SU-DHL-6 (cell line): ENCODE data around the gene FXYD1.

Experiments used
- H2AFZ ChIP-seq: fragments of 200-600 bp; sonication (generic); 2 replicates; pipeline ENCODE4 v1.6.1; 2014; ENCODE audit warnings: low read depth, mild to moderate bottlenecking, moderate library complexity, mixed read lengths, antibody characterized with exemption, low read length; ENCODE audit not compliant: severe bottlenecking
- H3F3A ChIP-seq: fragments of 200-600 bp; shearing (Covaris generic); 2 replicates; pipeline ENCODE4 v1.6.0; 2016; ENCODE audit warnings: antibody characterized with exemption, mild to moderate bottlenecking; ENCODE audit not compliant: insufficient read depth
- H3K27ac ChIP-seq: fragments of 200-600 bp; sonication (generic); 2 replicates; pipeline ENCODE4 v1.5.1; 2016; ENCODE audit warnings: low read depth, mild to moderate bottlenecking, low read length, moderate library complexity, mixed read lengths
- H3K27me3 ChIP-seq: fragments of 200-600 bp; sonication (generic), shearing (Covaris generic); 2 replicates; pipeline ENCODE4 v1.6.0; 2014; ENCODE audit warnings: mild to moderate bottlenecking, low read length
- H3K36me3 ChIP-seq: fragments of 200-600 bp; sonication (generic); 2 replicates; pipeline ENCODE4 v1.6.1; 2014; ENCODE audit warnings: mild to moderate bottlenecking, low read length, mixed read lengths
- H3K4me2 ChIP-seq: fragments of 300-600, 200-600 bp; shearing (Covaris generic), sonication (generic); 2 replicates; pipeline ENCODE4 v1.6.0; 2014; ENCODE audit warnings: low read length, low read depth, mild to moderate bottlenecking; ENCODE audit not compliant: poor library complexity, severe bottlenecking
- H3K4me3 ChIP-seq: fragments of 200-600 bp; sonication (generic); 2 replicates; pipeline ENCODE4 v1.5.1; 2014; ENCODE audit warnings: antibody characterized with exemption, low read length, mild to moderate bottlenecking, mixed read lengths; ENCODE audit not compliant: insufficient read depth, poor library complexity, severe bottlenecking
- H3K79me2 ChIP-seq: fragments of 200-600 bp; sonication (generic); 2 replicates; pipeline ENCODE4 v1.6.1; 2014; ENCODE audit warnings: mild to moderate bottlenecking, low read length, moderate library complexity; ENCODE audit not compliant: insufficient read depth
- H3K9ac ChIP-seq: fragments of 200-600 bp; sonication (generic); 2 replicates; pipeline ENCODE4 v1.7.0; 2014; ENCODE audit warnings: mild to moderate bottlenecking, low read length
- H3K9me2 ChIP-seq: fragments of 200-600 bp; sonication (generic); replicated peaks from 2 replicates; pipeline ENCODE4 v1.6.1; 2014; ENCODE audit warnings: low read length; ENCODE audit not compliant: insufficient read depth
- H3K9me3 ChIP-seq: fragments of 200-600 bp; sonication (generic); 2 replicates; pipeline ENCODE4 v1.6.1; 2014; ENCODE audit warnings: low read length, mixed read lengths; ENCODE audit not compliant: insufficient read depth
- H4K20me1 ChIP-seq: fragments of 200-600 bp; sonication (generic); 2 replicates; pipeline ENCODE4 v1.6.1; 2014; ENCODE audit warnings: low read depth, mild to moderate bottlenecking, antibody characterized with exemption, low read length, moderate library complexity, mixed read lengths
- EZH2phosphoT487 ChIP-seq: fragments of 200-600 bp; sonication (generic), shearing (Covaris generic); conservative IDR thresholded peaks from 2 replicates; pipeline ENCODE4 v1.6.1; 2018; ENCODE audit warnings: mild to moderate bottlenecking, antibody characterized with exemption, low read length, moderate library complexity, mixed read lengths
- TF ChIP-seq, protein P1 (sequence below): fragments of 200-600 bp; sonication (generic); IDR thresholded peaks from one replicate; pipeline ENCODE4 v1.5.1; 2017; ENCODE audit warnings: antibody characterized with exemption, mild to moderate bottlenecking, low read length, moderate library complexity; ENCODE audit not compliant: insufficient read depth, poor library complexity, severe bottlenecking

FXYD1 gene

DNA sequence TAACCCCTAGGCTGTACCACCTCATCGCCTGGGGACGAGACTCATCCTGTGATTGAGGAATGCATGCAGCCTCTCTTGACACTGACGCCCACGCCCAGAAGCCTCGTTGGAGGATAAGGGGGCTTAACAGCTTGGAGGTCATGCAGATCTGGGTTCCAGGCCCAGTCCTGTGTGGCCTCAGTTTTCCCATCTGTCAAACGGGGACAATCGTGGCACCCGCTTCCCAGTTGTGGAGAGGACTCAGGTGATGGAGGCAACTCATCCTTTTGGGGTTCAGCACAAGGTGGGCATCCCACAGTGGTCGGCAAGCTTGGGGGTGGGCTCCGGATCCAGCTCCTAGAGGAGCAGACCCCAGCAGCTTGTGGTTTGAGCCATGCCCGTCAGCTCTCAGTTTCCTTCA lies 2.4 kb upstream of the FXYD1 start:
- Histone ChIP-seq H3K27me3 (no peaks in the 10 kb centered on the region), H3K4me3 (no peak overlapping the region), H3K9me3 (no peaks in the 10 kb centered on the region), H3F3A (no peaks in the 10 kb centered on the region), H3K27ac (no peak overlapping the region), H3K4me2 (no peak overlapping the region), H3K79me2 (no peaks in the 10 kb centered on the region), H2AFZ (no peak overlapping the region), H3K9ac (no peak overlapping the region), H3K36me3 (no peaks in the 10 kb centered on the region), H3K9me2 (no peaks in the 10 kb centered on the region), H4K20me1 (no peaks in the 10 kb centered on the region)
- no peak for TF ChIP-seq EZH2phosphoT487
- TF ChIP-seq, protein P1, sequence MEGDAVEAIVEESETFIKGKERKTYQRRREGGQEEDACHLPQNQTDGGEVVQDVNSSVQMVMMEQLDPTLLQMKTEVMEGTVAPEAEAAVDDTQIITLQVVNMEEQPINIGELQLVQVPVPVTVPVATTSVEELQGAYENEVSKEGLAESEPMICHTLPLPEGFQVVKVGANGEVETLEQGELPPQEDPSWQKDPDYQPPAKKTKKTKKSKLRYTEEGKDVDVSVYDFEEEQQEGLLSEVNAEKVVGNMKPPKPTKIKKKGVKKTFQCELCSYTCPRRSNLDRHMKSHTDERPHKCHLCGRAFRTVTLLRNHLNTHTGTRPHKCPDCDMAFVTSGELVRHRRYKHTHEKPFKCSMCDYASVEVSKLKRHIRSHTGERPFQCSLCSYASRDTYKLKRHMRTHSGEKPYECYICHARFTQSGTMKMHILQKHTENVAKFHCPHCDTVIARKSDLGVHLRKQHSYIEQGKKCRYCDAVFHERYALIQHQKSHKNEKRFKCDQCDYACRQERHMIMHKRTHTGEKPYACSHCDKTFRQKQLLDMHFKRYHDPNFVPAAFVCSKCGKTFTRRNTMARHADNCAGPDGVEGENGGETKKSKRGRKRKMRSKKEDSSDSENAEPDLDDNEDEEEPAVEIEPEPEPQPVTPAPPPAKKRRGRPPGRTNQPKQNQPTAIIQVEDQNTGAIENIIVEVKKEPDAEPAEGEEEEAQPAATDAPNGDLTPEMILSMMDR, result no peak

DNA sequence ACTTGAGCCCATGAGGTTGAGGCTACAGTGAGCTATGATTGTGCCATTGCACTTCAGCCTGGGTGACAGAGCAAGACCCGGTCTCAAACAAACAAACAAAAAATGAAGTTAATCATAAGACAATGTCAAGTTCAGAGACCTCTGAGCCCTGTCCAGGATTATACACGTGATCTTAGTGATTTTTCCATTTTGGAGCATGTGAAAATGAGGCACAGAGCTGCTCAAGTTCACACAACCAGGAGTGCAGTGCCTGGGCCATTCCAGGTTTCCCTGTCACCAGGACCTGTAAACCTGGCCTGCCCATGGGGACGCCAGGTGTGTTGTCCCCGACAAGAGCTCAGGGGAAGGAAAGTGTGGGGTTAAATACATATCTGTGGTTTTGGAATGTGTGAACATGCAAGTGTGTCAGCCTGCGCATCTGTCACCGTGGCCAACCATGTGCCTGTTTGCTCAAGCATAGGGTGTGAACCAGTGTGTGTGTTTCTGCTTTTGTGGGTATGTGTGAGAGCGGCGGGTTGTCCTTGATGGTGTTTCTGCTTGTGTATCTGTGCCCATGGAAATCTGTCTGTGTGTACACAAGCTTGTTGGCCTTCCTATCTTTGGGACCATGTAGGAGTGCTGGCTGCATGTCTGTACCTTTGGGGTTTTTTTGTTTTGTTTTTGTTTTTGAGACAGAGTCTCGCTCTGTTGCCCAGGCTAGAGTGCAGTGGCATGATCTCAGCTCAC lies 1.5 kb upstream of the FXYD1 start:
- Histone ChIP-seq H3K79me2 (no peaks in the 10 kb centered on the region), H3K4me3 (no peak overlapping the region), H3K9me2 (no peaks in the 10 kb centered on the region), H3K27ac (no peak overlapping the region), H4K20me1 (no peaks in the 10 kb centered on the region), H3F3A (peaks cover 7% of the 10 kb centered on the region), H3K9ac (no peak overlapping the region), H3K36me3 (no peaks in the 10 kb centered on the region), H3K9me3 (no peaks in the 10 kb centered on the region), H2AFZ (no peak overlapping the region), H3K4me2 (no peak overlapping the region), H3K27me3 (no peaks in the 10 kb centered on the region)
- TF ChIP-seq, protein P1, result no peak
- TF ChIP-seq EZH2phosphoT487, result no peak

DNA sequence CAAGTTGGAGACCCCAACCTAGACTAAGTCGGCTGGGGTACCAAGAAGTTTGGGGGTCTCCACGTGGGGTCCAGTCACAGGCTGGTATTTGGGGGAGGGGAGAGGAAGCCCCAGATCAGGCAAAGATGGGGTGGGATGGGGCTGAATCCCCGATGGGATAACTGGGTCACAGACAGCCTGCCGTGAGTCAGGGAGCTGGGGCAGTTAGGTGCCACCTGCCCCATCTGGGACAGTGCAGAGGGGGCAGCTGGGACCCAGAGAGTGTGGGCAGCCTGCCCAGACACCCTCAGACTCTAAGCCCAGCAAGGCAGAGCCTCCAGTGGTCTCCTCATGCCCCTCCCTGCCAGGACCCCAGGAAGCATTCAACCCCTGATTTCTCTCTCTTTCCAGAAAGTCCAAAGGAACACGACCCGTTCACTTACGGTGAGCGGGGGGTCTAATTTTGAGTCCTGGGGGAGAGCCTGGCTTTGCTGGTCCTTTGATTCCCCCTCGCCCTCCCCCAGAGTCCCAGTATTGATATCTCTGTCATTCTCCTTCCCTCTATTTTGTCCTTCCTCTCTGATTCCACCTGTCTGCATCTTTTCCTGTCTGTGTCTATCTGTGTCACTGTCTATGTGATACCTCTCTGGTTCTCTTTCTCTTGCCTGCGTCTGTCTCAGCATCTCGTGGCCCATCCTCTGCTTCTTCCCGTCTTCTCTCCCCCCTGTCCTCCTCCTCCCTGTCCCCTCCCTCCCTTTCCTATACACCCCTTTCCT lies 1.8 kb downstream of the FXYD1 start:
- H3K9me3 ChIP-seq, result no peaks in the 10 kb centered on the region
- H3K9ac ChIP-seq, result peak overlapping the region; percentile 31; the same call in 1 of the 2 replicates
- no peaks in the 10 kb centered on the region for H3K36me3 ChIP-seq
- no peak overlapping the region for H3K4me3 ChIP-seq
- peaks cover 7% of the 10 kb centered on the region for H3F3A ChIP-seq
- H2AFZ ChIP-seq, result peak overlapping the region; percentile 70
- no peak overlapping the region for H3K27ac ChIP-seq
- H3K27me3 ChIP-seq, result no peaks in the 10 kb centered on the region
- TF ChIP-seq, protein P1, result no peak
- TF ChIP-seq EZH2phosphoT487, result no peak
- H3K9me2 ChIP-seq, result no peaks in the 10 kb centered on the region
- H4K20me1 ChIP-seq, result no peaks in the 10 kb centered on the region
- no peaks in the 10 kb centered on the region for H3K79me2 ChIP-seq
- H3K4me2 ChIP-seq, result peak overlapping the region; percentile 70
